Vagina (tissue), 2 donors: ENCODE measurements around the gene GBX2. TPM values are rescaled to one million over a fixed set of nuclear protein-coding genes. Genes with fewer than 3 reads are reported as not detected.

Experiments
- DNase-seq, 2 donors: peaks; one replicate each; pipeline ENCODE4 v3.0.0-alpha.2; 2017; ENCODE audit errors: extremely low spot score in 2 of 2
- H3K27ac ChIP-seq: fragments of 200-600 bp; sonication (generic); one replicate; pipeline ENCODE4 v1.5.1; 2019
- H3K27me3 ChIP-seq: fragments of 200-600 bp; sonication (generic); one replicate; pipeline ENCODE4 v1.5.1; 2019
- H3K36me3 ChIP-seq, 2 donors: fragments of 200-600 bp; sonication (generic); one replicate each; pipeline ENCODE4 v1.5.1; 2017 to 2019
- H3K4me1 ChIP-seq: fragments of 200-600 bp; sonication (generic); one replicate; pipeline ENCODE4 v1.5.1; 2019
- H3K4me3 ChIP-seq, 2 donors: fragments of 200-600 bp; sonication (generic); 1 replicate in 1 of 2; 2 replicates in 1 of 2; pipeline ENCODE4 v1.5.1; 2016 to 2019
- H3K9me3 ChIP-seq: fragments of 200-600 bp; sonication (generic); one replicate; pipeline ENCODE4 v1.5.1; 2019
- CTCF ChIP-seq, 3 experiments: fragments of 450-650 bp in 2 of 3; fragments of 200-600 bp in 1 of 3; sonication (generic) in 1 of 3; IDR thresholded peaks; one replicate each; pipeline ENCODE4 v1.5.1; 2017 to 2019; ENCODE audit warnings: antibody characterized with exemption in 3 of 3, mild to moderate bottlenecking in 2 of 3, moderate library complexity in 2 of 3
- POLR2A ChIP-seq, 2 donors: fragments of 450-650 bp; IDR thresholded peaks; one replicate each; pipeline ENCODE4 v1.6.1; 2017; ENCODE audit warnings: antibody characterized with exemption in 2 of 2, mild to moderate bottlenecking in 2 of 2, moderate library complexity in 2 of 2
- POLR2AphosphoS5 ChIP-seq, 2 donors: sonication (generic); formaldehyde crosslinking; IDR thresholded peaks; one replicate each; pipeline ENCODE4 v1.9.0; 2017; ENCODE audit warnings: antibody characterized with exemption in 2 of 2, mild to moderate bottlenecking in 2 of 2, low read depth in 1 of 2; ENCODE audit not compliant: insufficient read depth in 1 of 2
- intact Hi-C: fragments of 100-400 bp; cut with DNase I; formaldehyde crosslinking; loops from one replicate; pipeline ENCODE4 v1.15.1; 2023
- total RNA-seq: library from RNA; depleted of rRNA; stranded (reverse); fragments of >200 nt; gene quantifications from one replicate; pipeline ENCODE4 v1.2.3, GENCODE V29; 2016

The GBX2 gene
- total RNA-seq, 1 donor from 2014 or later, result not detected

- no peak overlapping the region for H3K27ac ChIP-seq
- TF ChIP-seq POLR2A (IDR thresholded peaks at IDR 0.05) (no peak), POLR2AphosphoS5 (IDR thresholded peaks at IDR 0.05; ENCODE audit: insufficient read depth in 1 of 2, low read depth in 1 of 2) (no peak)
- no peaks in the 10 kb centered on the region for H3K27me3 ChIP-seq
- H3K36me3 ChIP-seq, result peaks cover 0 to 12% of the 10 kb centered on the region in 2 donors
- H3K4me1 ChIP-seq, result no peaks in the 10 kb centered on the region
- intact Hi-C loops, result no loop called here
- H3K4me3 ChIP-seq, result no peak overlapping the region
- DNase-seq, result no peak
- H3K9me3 ChIP-seq, result no peaks in the 10 kb centered on the region
Observed at GRCh38 chr2:236125541-236125940, 42.6 kb downstream of the GBX2 start.

GRCh38 chr2:236124182-236124893, 43.8 kb downstream of the GBX2 start:
- Histone ChIP-seq H3K9me3 (no peaks in the 10 kb centered on the region), H3K4me1 (no peaks in the 10 kb centered on the region), H3K27me3 (no peaks in the 10 kb centered on the region), H3K36me3 (peaks cover 0 to 12% of the 10 kb centered on the region in 2 donors), H3K4me3 (no peak overlapping the region), H3K27ac (no peak overlapping the region)
- no peak for TF ChIP-seq POLR2AphosphoS5 (IDR thresholded peaks at IDR 0.05; ENCODE audit: insufficient read depth in 1 of 2, low read depth in 1 of 2)
- no peak for DNase-seq
- intact Hi-C loops, result no loop called here

- Histone ChIP-seq H3K27ac (no peak overlapping the region), H3K9me3 (no peaks in the 10 kb centered on the region), H3K4me1 (no peaks in the 10 kb centered on the region), H3K27me3 (no peaks in the 10 kb centered on the region), H3K4me3 (no peak overlapping the region), H3K36me3 (peaks cover 0 to 12% of the 10 kb centered on the region in 2 donors)
- DNase-seq, result no peak
- intact Hi-C loops, result no loop called here
- TF ChIP-seq POLR2A (IDR thresholded peaks at IDR 0.05) (no peak), POLR2AphosphoS5 (IDR thresholded peaks at IDR 0.05; ENCODE audit: insufficient read depth in 1 of 2, low read depth in 1 of 2) (no peak), CTCF (IDR thresholded peaks at IDR 0.05) (no peak)
Observed at GRCh38 chr2:236123716-236124115, 44.5 kb downstream of the GBX2 start.

- Histone ChIP-seq H3K27ac (no peak overlapping the region), H3K9me3 (no peaks in the 10 kb centered on the region), H3K27me3 (no peaks in the 10 kb centered on the region), H3K4me1 (no peaks in the 10 kb centered on the region), H3K4me3 (no peak overlapping the region), H3K36me3 (peaks cover 0 to 12% of the 10 kb centered on the region in 2 donors)
- intact Hi-C loops, result no loop called here
- TF ChIP-seq CTCF (IDR thresholded peaks at IDR 0.05) (no peak), POLR2AphosphoS5 (IDR thresholded peaks at IDR 0.05; ENCODE audit: insufficient read depth in 1 of 2, low read depth in 1 of 2) (no peak), POLR2A (IDR thresholded peaks at IDR 0.05) (no peak)
- no peak for DNase-seq
Observed at GRCh38 chr2:236122236-236122635, 46.0 kb downstream of the GBX2 start.

- Histone ChIP-seq H3K4me3 (no peak overlapping the region), H3K9me3 (no peaks in the 10 kb centered on the region), H3K27ac (no peak overlapping the region), H3K27me3 (no peaks in the 10 kb centered on the region), H3K36me3 (peaks cover 0 to 12% of the 10 kb centered on the region in 2 donors), H3K4me1 (no peaks in the 10 kb centered on the region)
- DNase-seq, result no peak
- TF ChIP-seq CTCF (IDR thresholded peaks at IDR 0.05), result no peak
- no peak for TF ChIP-seq POLR2A (IDR thresholded peaks at IDR 0.05)
- TF ChIP-seq POLR2AphosphoS5 (IDR thresholded peaks at IDR 0.05; ENCODE audit: insufficient read depth in 1 of 2, low read depth in 1 of 2), result no peak
- intact Hi-C loops, result no loop called here
Observed at GRCh38 chr2:236121546-236121945, 46.6 kb downstream of the GBX2 start.

- intact Hi-C loops, result no loop called here
- peaks cover 0 to 12% of the 10 kb centered on the region in 2 donors for H3K36me3 ChIP-seq
Observed at GRCh38 chr2:236120829-236121228, 47.4 kb downstream of the GBX2 start.

More at GRCh38 chr2:236120829-236121228, 47.4 kb downstream of the GBX2 start:
- Histone ChIP-seq H3K4me1 (no peaks in the 10 kb centered on the region), H3K9me3 (no peaks in the 10 kb centered on the region), H3K27ac (no peak overlapping the region), H3K4me3 (no peak overlapping the region), H3K27me3 (no peaks in the 10 kb centered on the region)
- no peak for DNase-seq
- TF ChIP-seq CTCF (IDR thresholded peaks at IDR 0.05) (no peak), POLR2A (IDR thresholded peaks at IDR 0.05) (no peak), POLR2AphosphoS5 (IDR thresholded peaks at IDR 0.05; ENCODE audit: insufficient read depth in 1 of 2, low read depth in 1 of 2) (no peak)
